ENCODE results near the gene MAP7D3. TPM values are rescaled to one million over a fixed set of nuclear protein-coding genes. Genes with fewer than 3 reads are reported as not detected.
"Not testable (repeated sequence)": the region's sequence is repeated elsewhere in the genome, so short reads cannot be mapped to it uniquely, and the experiment has no call there.

MAP7D3 gene
- total RNA-seq, 2 donors from 2014 or later: 2.8 to 2.9 TPM

- intact Hi-C loops (cut with DNase I): no loop called here
- no peak for DNase-seq
- peak overlapping the region; percentile 57 for H3K4me3 ChIP-seq
- H3K4me1 ChIP-seq: no peaks in the 10 kb centered on the region
- no peaks in the 10 kb centered on the region for H3K27me3 ChIP-seq
- H3K9ac ChIP-seq (ENCODE audit: low read depth in 2 of 2, low read length in 2 of 2): peak overlapping the region; percentile 28 to 63
- H3K27ac ChIP-seq: peak overlapping the region; percentile 63
- H3K36me3 ChIP-seq: no peaks in the 10 kb centered on the region
- TF ChIP-seq, protein P1, sequence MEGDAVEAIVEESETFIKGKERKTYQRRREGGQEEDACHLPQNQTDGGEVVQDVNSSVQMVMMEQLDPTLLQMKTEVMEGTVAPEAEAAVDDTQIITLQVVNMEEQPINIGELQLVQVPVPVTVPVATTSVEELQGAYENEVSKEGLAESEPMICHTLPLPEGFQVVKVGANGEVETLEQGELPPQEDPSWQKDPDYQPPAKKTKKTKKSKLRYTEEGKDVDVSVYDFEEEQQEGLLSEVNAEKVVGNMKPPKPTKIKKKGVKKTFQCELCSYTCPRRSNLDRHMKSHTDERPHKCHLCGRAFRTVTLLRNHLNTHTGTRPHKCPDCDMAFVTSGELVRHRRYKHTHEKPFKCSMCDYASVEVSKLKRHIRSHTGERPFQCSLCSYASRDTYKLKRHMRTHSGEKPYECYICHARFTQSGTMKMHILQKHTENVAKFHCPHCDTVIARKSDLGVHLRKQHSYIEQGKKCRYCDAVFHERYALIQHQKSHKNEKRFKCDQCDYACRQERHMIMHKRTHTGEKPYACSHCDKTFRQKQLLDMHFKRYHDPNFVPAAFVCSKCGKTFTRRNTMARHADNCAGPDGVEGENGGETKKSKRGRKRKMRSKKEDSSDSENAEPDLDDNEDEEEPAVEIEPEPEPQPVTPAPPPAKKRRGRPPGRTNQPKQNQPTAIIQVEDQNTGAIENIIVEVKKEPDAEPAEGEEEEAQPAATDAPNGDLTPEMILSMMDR (IDR thresholded peaks at IDR 0.05): no peak
- no peaks in the 10 kb centered on the region for H3K9me3 ChIP-seq
Measured at GRCh38 chrX:136250191-136251040, 784 bp downstream of the MAP7D3 start.

DNA sequence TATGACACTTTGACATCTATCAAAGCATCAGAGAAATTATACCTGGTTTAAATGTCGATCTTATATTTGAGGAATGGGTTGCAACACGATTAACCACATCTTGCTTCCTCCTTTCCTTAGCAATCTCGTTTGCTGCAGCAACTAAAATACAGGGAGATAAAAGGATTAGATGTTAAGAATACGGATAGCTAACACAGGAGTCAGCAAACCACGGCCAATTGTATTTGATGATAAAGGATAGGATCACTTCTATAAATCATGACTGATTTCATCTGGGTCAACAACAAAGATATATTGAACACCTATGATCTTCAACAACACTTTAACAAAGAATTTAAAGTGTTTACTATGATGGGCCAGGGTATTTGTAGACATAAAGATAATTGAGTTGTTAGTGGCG lies 5.0 kb downstream of the MAP7D3 start:
- Histone ChIP-seq H3K4me3 (no peak overlapping the region), H3K27ac (no peak overlapping the region), H3K4me1 (no peaks in the 10 kb centered on the region), H3K27me3 (no peaks in the 10 kb centered on the region), H3K36me3 (no peaks in the 10 kb centered on the region), H3K9me3 (no peaks in the 10 kb centered on the region), H3K9ac (ENCODE audit: low read depth in 2 of 2, low read length in 2 of 2) (no peak overlapping the region)
- DNase-seq: no peak
- TF ChIP-seq, protein P1 (IDR thresholded peaks at IDR 0.05): no peak
- intact Hi-C loops (cut with DNase I): no loop called here

- H3K36me3 ChIP-seq; DNase-seq; H3K9me3 ChIP-seq; H3K27ac ChIP-seq; H3K9ac ChIP-seq (ENCODE audit: low read depth in 2 of 2, low read length in 2 of 2); H3K4me1 ChIP-seq; H3K27me3 ChIP-seq; intact Hi-C loops (cut with DNase I); H3K4me3 ChIP-seq: not testable (repeated sequence)
Measured at GRCh38 chrX:136237849-136238248, 13.4 kb downstream of the MAP7D3 start.

- H3K4me3 ChIP-seq: no peak overlapping the region
- H3K4me1 ChIP-seq: no peaks in the 10 kb centered on the region
- H3K9me3 ChIP-seq: no peaks in the 10 kb centered on the region
- DNase-seq: no peak
- no peaks in the 10 kb centered on the region for H3K27me3 ChIP-seq
- intact Hi-C loops (cut with DNase I): no loop called here
- no peak overlapping the region for H3K9ac ChIP-seq (ENCODE audit: low read depth in 2 of 2, low read length in 2 of 2)
- no peaks in the 10 kb centered on the region for H3K36me3 ChIP-seq
- no peak overlapping the region for H3K27ac ChIP-seq
- TF ChIP-seq, protein P1 (IDR thresholded peaks at IDR 0.05): no peak
Measured at GRCh38 chrX:136237074-136237473, 14.1 kb downstream of the MAP7D3 start.

GRCh38 chrX:136228839-136229207 lies 22.4 kb downstream of the MAP7D3 start:
- Histone ChIP-seq H3K9me3 (no peaks in the 10 kb centered on the region), H3K27ac (no peak overlapping the region), H3K4me3 (no peak overlapping the region), H3K27me3 (no peaks in the 10 kb centered on the region), H3K36me3 (no peaks in the 10 kb centered on the region), H3K4me1 (no peaks in the 10 kb centered on the region), H3K9ac (ENCODE audit: low read depth in 2 of 2, low read length in 2 of 2) (no peak overlapping the region)
- intact Hi-C loops (cut with DNase I): no loop called here
- TF ChIP-seq, protein P1 (IDR thresholded peaks at IDR 0.05): no peak
- DNase-seq: no peak

All from colonic mucosa (tissue), 4 donors.